GM23338 (cell line): ENCODE results near the gene SPARC. TPM values are rescaled to one million over a fixed set of nuclear protein-coding genes. Genes with fewer than 3 reads are reported as not detected.

Experiments used
- ATAC-seq: fragments of 200-7000 bp; cut with Tn5 transposase; 3 replicates; pipeline ENCODE4 v1.9.1; 2020
- DNase-seq: peaks from one replicate; pipeline ENCODE4 v3.0.0-alpha.2; 2015; ENCODE audit warnings: low spot score
- H2AFZ ChIP-seq: fragments of 200-600 bp; sonication (generic); 2 replicates; pipeline ENCODE4 v1.8.0; 2016; ENCODE audit warnings: antibody characterized with exemption, mild to moderate bottlenecking, moderate library complexity
- H3F3A ChIP-seq: fragments of 200-600 bp; sonication (generic); replicated peaks from 2 replicates; pipeline ENCODE4 v1.8.0; 2017; ENCODE audit warnings: antibody characterized with exemption, mixed run types, low read depth
- H3K27ac ChIP-seq: fragments of 200-600 bp; sonication (generic); 2 replicates; pipeline ENCODE4 v1.6.1; 2016; ENCODE audit warnings: low read depth
- H3K27me3 ChIP-seq: fragments of 200-600 bp; sonication (generic); 2 replicates; pipeline ENCODE4 v1.8.0; 2016; ENCODE audit warnings: mild to moderate bottlenecking, mixed run types, moderate library complexity; ENCODE audit not compliant: insufficient read depth
- H3K36me3 ChIP-seq: fragments of 200-600 bp; sonication (generic); 2 replicates; pipeline ENCODE4 v1.8.0; 2016; ENCODE audit warnings: mild to moderate bottlenecking; ENCODE audit not compliant: insufficient read depth
- H3K4me1 ChIP-seq: fragments of 200-600 bp; sonication (generic); 2 replicates; pipeline ENCODE4 v1.8.0; 2016; ENCODE audit warnings: mild to moderate bottlenecking, moderate library complexity; ENCODE audit not compliant: insufficient read depth
- H3K4me2 ChIP-seq: fragments of 200-600 bp; sonication (generic); 2 replicates; pipeline ENCODE4 v1.7.1; 2017; ENCODE audit warnings: mixed run types
- H3K4me3 ChIP-seq: fragments of 200-600 bp; sonication (generic); 2 replicates; pipeline ENCODE4 v1.6.1; 2016; ENCODE audit warnings: mixed run types
- H3K79me2 ChIP-seq: fragments of 200-600 bp; sonication (generic); replicated peaks from 2 replicates; pipeline ENCODE4 v1.8.0; 2017; ENCODE audit warnings: mild to moderate bottlenecking; ENCODE audit not compliant: insufficient read depth
- H3K9me2 ChIP-seq: fragments of 200-600 bp; sonication (generic); 2 replicates; pipeline ENCODE4 v1.8.0; 2017; ENCODE audit not compliant: insufficient read depth
- H4K20me1 ChIP-seq: fragments of 200-600 bp; sonication (generic); replicated peaks from 2 replicates; pipeline ENCODE4 v1.8.0; 2017; ENCODE audit warnings: mild to moderate bottlenecking; ENCODE audit not compliant: insufficient read depth
- H3K27ac Mint-ChIP-seq: 2 replicates; pipeline ENCODE4 v1.8.0; 2020; ENCODE audit warnings: inconsistent platforms, mild to moderate bottlenecking, moderate library complexity, mixed read lengths
- H3K27me3 Mint-ChIP-seq: 3 replicates; pipeline ENCODE4 v1.8.0; 2022; ENCODE audit warnings: low read depth, mild to moderate bottlenecking, moderate library complexity, mixed read lengths, inconsistent platforms; ENCODE audit not compliant: insufficient read depth, poor library complexity
- H3K36me3 Mint-ChIP-seq: 3 replicates; pipeline ENCODE4 v1.8.0; 2021; ENCODE audit warnings: low read depth, mild to moderate bottlenecking, inconsistent platforms, moderate library complexity, mixed read lengths
- H3K4me1 Mint-ChIP-seq: 3 replicates; pipeline ENCODE4 v1.8.0; 2020; ENCODE audit warnings: mild to moderate bottlenecking, inconsistent platforms, mixed read lengths
- H3K4me3 Mint-ChIP-seq: 3 replicates; pipeline ENCODE4 v1.8.0; 2021; ENCODE audit warnings: moderate library complexity, mild to moderate bottlenecking, inconsistent platforms, mixed read lengths
- H3K9me3 Mint-ChIP-seq: 3 replicates; pipeline ENCODE4 v1.8.0; 2020; ENCODE audit warnings: moderate library complexity, mild to moderate bottlenecking, inconsistent platforms, mixed read lengths
- CREB1 ChIP-seq: fragments of 250-450 bp; sonication (Bioruptor Pico); IDR thresholded peaks from 2 replicates; pipeline ENCODE4 v1.5.0; 2020; ENCODE audit warnings: low read depth, mild to moderate bottlenecking, moderate library complexity
- CTCF ChIP-seq, 2 experiments: fragments of 200-600 bp in 1 of 2; sonication (generic) in 1 of 2; conservative IDR thresholded peaks; 2 replicates each; pipeline versions ENCODE4 v1.5.1 to v1.6.1; 2016 to 2017; ENCODE audit warnings: antibody characterized with exemption in 2 of 2, low read depth in 2 of 2, mild to moderate bottlenecking in 2 of 2, moderate library complexity in 1 of 2
- ETS1 ChIP-seq: IDR thresholded peaks from 2 replicates; pipeline ENCODE4 v1.6.1; 2016; ENCODE audit warnings: antibody characterized with exemption
- EZH2 ChIP-seq: fragments of 200-600 bp; sonication (generic); IDR thresholded peaks from one replicate; pipeline ENCODE4 v1.8.0; 2017; ENCODE audit warnings: antibody characterized with exemption, mild to moderate bottlenecking, low read depth; ENCODE audit not compliant: unreplicated experiment
- EZH2phosphoT487 ChIP-seq: fragments of 200-600 bp; sonication (generic); IDR thresholded peaks from one replicate; pipeline ENCODE4 v1.8.1; 2018; ENCODE audit warnings: antibody characterized with exemption; ENCODE audit not compliant: unreplicated experiment
- JUNB ChIP-seq: IDR thresholded peaks from one replicate; pipeline ENCODE4 v1.6.1; 2016; ENCODE audit warnings: antibody characterized with exemption; ENCODE audit not compliant: unreplicated experiment
- NANOG ChIP-seq: IDR thresholded peaks from 2 replicates; pipeline ENCODE4 v1.6.1; 2016; ENCODE audit warnings: antibody characterized with exemption, borderline replicate concordance
- POLR2AphosphoS5 ChIP-seq: IDR thresholded peaks from 2 replicates; pipeline ENCODE4 v1.6.1; 2016; ENCODE audit warnings: antibody characterized with exemption, low read depth
- REST ChIP-seq: IDR thresholded peaks from one replicate; pipeline ENCODE4 v1.6.1; 2018; ENCODE audit warnings: antibody characterized with exemption; ENCODE audit not compliant: unreplicated experiment
- STAT1 ChIP-seq: IDR thresholded peaks from one replicate; pipeline ENCODE4 v1.6.1; 2016; ENCODE audit warnings: antibody characterized with exemption; ENCODE audit not compliant: unreplicated experiment
- ZNF114 ChIP-seq: fragments of 250-450 bp; sonication (Bioruptor Pico); IDR thresholded peaks from 2 replicates; pipeline ENCODE4 v1.5.0; 2020; ENCODE audit warnings: mild to moderate bottlenecking, moderate library complexity
- ZNF331 ChIP-seq: fragments of 250-450 bp; sonication (Bioruptor Pico); IDR thresholded peaks from 2 replicates; pipeline ENCODE4 v1.5.0; 2020; ENCODE audit warnings: low read depth, mild to moderate bottlenecking, moderate library complexity
- ZNF462 ChIP-seq: fragments of 250-450 bp; sonication (Bioruptor Pico); IDR thresholded peaks from 2 replicates; pipeline ENCODE4 v1.5.0; 2020; ENCODE audit warnings: mild to moderate bottlenecking, moderate library complexity
- polyA plus RNA-seq: library from polyadenylated mRNA; unstranded; fragments of >200 nt; fragmentation: Nextera tagmentation; extraction: Ambion mirVana; gene quantifications from 2 replicates; pipeline ENCODE4 v1.2.1, GENCODE V29; 2016
- total RNA-seq: library from RNA; depleted of rRNA; stranded (reverse); fragments of >200 nt; shearing (Covaris generic); gene quantifications from 2 replicates; pipeline ENCODE4 v1.2.3, GENCODE V29; 2014

Gene SPARC
- total and polyA plus RNA-seq, 2 experiments from 2014 or later, result 218 to 225 TPM

- no peak for TF ChIP-seq CTCF (conservative IDR thresholded peaks at IDR 0.05; ENCODE audit: low read depth in 2 of 2)
- TF ChIP-seq POLR2AphosphoS5, result no peak
- no peak for TF ChIP-seq EZH2phosphoT487
- TF ChIP-seq EZH2, result no peak
- TF ChIP-seq ZNF114 (CRISPR knock-in tag), result no peak
- no peak for TF ChIP-seq CREB1
- no peak for TF ChIP-seq ZNF331
- no peak for TF ChIP-seq NANOG
- TF ChIP-seq STAT1, result no peak
Measured at GRCh38 chr5:151724360-151724759, 37.6 kb upstream of the SPARC start (continued).

- Mint-ChIP-seq H3K36me3 (peaks cover under 1% of the 10 kb centered on the region; the same call in 2 of the 3 replicates), H3K4me3 (no peak overlapping the region), H3K4me1 (peaks cover 11% of the 10 kb centered on the region), H3K27me3 (no peaks in the 10 kb centered on the region), H3K9me3 (peaks cover 7% of the 10 kb centered on the region; the same call in 2 of the 3 replicates), H3K27ac (no peak overlapping the region)
- no peak for DNase-seq
- no peak overlapping the region for H3K4me2 ChIP-seq
- H4K20me1 ChIP-seq, result no peaks in the 10 kb centered on the region
- H2AFZ ChIP-seq, result no peak overlapping the region
- no peak for ATAC-seq
- no peaks in the 10 kb centered on the region for H3K79me2 ChIP-seq
- H3K9me2 ChIP-seq, result no peaks in the 10 kb centered on the region
- H3K4me3 ChIP-seq, result no peak overlapping the region
- no peaks in the 10 kb centered on the region for H3F3A ChIP-seq
- no peaks in the 10 kb centered on the region for H3K27me3 ChIP-seq
- H3K36me3 ChIP-seq, result no peaks in the 10 kb centered on the region
- H3K27ac ChIP-seq, result no peak overlapping the region
- peaks cover 14% of the 10 kb centered on the region for H3K4me1 ChIP-seq
- TF ChIP-seq STAT1 (no peak), JUNB (no peak), NANOG (no peak), ZNF462 (no peak), REST (no peak), ZNF331 (no peak), ZNF114 (CRISPR knock-in tag) (no peak), ETS1 (no peak), EZH2 (no peak), POLR2AphosphoS5 (no peak)
Measured at GRCh38 chr5:151722546-151722945, 35.8 kb upstream of the SPARC start.
